Gastrocnemius medialis (tissue), 4 donors: Measurements from ENCODE around the gene PYGL. TPM values are rescaled to one million over a fixed set of nuclear protein-coding genes. Genes with fewer than 3 reads are reported as not detected.

ENCODE experiments used
- ATAC-seq, 2 donors: fragments of 150-250 bp; one replicate each; pipeline ENCODE4 v1.9.1; 2016
- DNase-seq, 2 donors: peaks; one replicate each; pipeline ENCODE4 v3.0.0-alpha.2; 2019
- H3K27ac ChIP-seq, 4 donors: fragments of 200-600 bp; sonication (generic); 1 replicate in 1 of 4; 2 replicates in 3 of 4; pipeline ENCODE4 v1.5.1; 2016 to 2018; ENCODE audit warnings: mild to moderate bottlenecking in 2 of 4, moderate library complexity in 1 of 4
- H3K27me3 ChIP-seq, 3 donors: fragments of 200-600 bp; sonication (generic) in 2 of 3; 1 replicate in 1 of 3; 2 replicates in 2 of 3; pipeline versions ENCODE4 v1.5.1 to v1.6.0; 2016 to 2019; ENCODE audit warnings: mild to moderate bottlenecking in 1 of 3, moderate library complexity in 1 of 3
- H3K36me3 ChIP-seq, 2 donors: fragments of 200-600 bp; sonication (generic) in 1 of 2; one replicate each; pipeline ENCODE4 v1.5.1; 2017 to 2018
- H3K4me1 ChIP-seq, 2 donors: fragments of 200-600 bp; sonication (generic) in 1 of 2; one replicate each; pipeline ENCODE4 v1.5.1; 2016 to 2017; ENCODE audit warnings: mild to moderate bottlenecking in 2 of 2
- H3K4me3 ChIP-seq, 4 donors: fragments of 200-600 bp; sonication (generic) in 3 of 4; 1 replicate in 1 of 4; 2 replicates in 3 of 4; pipeline ENCODE4 v1.5.1; 2016 to 2019; ENCODE audit warnings: mild to moderate bottlenecking in 2 of 4
- H3K9me3 ChIP-seq, 3 donors: fragments of 200-600 bp; sonication (generic) in 2 of 3; 1 replicate in 1 of 3; 2 replicates in 2 of 3; pipeline ENCODE4 v1.5.1; 2016 to 2019
- POLR2A ChIP-seq, 2 donors: fragments of 450-650 bp; IDR thresholded peaks; one replicate each; pipeline ENCODE4 v1.6.1; 2017; ENCODE audit warnings: antibody characterized with exemption in 2 of 2, mild to moderate bottlenecking in 2 of 2, moderate library complexity in 2 of 2
- in situ Hi-C, 4 donors: fragments of 200-750 bp; cut with MboI; loops; one replicate each; pipeline versions ENCODE4 v1.15.0 to v1.8.0; 2017; ENCODE audit warnings: low sequenced_read_pairs in 4 of 4
- intact Hi-C: fragments of 100-400 bp; cut with DNase I; formaldehyde crosslinking; loops from one replicate; pipeline ENCODE4 v1.15.1; 2023; ENCODE audit warnings: low total_unique reads
- total RNA-seq, 4 donors: library from RNA; depleted of rRNA; stranded (reverse); fragments of >200 nt; gene quantifications; one replicate each; pipeline versions ENCODE4 v1.1.0 to v1.2.3, GENCODE V29; 2016
- TF ChIP-seq, protein P1 (sequence below), 5 experiments: fragments of 450-650 bp in 3 of 5; fragments of 200-600 bp in 2 of 5; sonication (generic) in 2 of 5; IDR thresholded peaks in 4 of 5; conservative IDR thresholded peaks in 1 of 5; 1 replicate in 4 of 5; 2 replicates in 1 of 5; pipeline ENCODE4 v1.5.1; 2016 to 2019; ENCODE audit warnings: antibody characterized with exemption in 5 of 5, mild to moderate bottlenecking in 3 of 5, moderate library complexity in 3 of 5

PYGL gene
- total RNA-seq, 4 donors from 2014 or later, result 4.8 to 8.6 (median 6.4) TPM

GRCh38 chr14:50972734-50973133, 28.5 kb upstream of the PYGL start:
- in situ Hi-C loops, result loop anchor here in 3 of 4 donors (25.0 kb wide), 3 partner anchors 240 to 815 kb away; partner anchors contain the start of gene TMX1 (in 1 of the 3)
- Histone ChIP-seq H3K36me3 (no peaks in the 10 kb centered on the region), H3K27ac (no peak overlapping the region), H3K27me3 (no peaks in the 10 kb centered on the region), H3K4me1 (peaks cover 17 to 21% of the 10 kb centered on the region in 2 donors), H3K4me3 (no peak overlapping the region), H3K9me3 (no peaks in the 10 kb centered on the region)
- no peak for DNase-seq
- intact Hi-C loops, result no loop called here
- no peak for TF ChIP-seq POLR2A (IDR thresholded peaks at IDR 0.05)
- TF ChIP-seq, protein P1, sequence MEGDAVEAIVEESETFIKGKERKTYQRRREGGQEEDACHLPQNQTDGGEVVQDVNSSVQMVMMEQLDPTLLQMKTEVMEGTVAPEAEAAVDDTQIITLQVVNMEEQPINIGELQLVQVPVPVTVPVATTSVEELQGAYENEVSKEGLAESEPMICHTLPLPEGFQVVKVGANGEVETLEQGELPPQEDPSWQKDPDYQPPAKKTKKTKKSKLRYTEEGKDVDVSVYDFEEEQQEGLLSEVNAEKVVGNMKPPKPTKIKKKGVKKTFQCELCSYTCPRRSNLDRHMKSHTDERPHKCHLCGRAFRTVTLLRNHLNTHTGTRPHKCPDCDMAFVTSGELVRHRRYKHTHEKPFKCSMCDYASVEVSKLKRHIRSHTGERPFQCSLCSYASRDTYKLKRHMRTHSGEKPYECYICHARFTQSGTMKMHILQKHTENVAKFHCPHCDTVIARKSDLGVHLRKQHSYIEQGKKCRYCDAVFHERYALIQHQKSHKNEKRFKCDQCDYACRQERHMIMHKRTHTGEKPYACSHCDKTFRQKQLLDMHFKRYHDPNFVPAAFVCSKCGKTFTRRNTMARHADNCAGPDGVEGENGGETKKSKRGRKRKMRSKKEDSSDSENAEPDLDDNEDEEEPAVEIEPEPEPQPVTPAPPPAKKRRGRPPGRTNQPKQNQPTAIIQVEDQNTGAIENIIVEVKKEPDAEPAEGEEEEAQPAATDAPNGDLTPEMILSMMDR (IDR thresholded peaks at IDR 0.05 in 4 of 5, conservative IDR thresholded peaks at IDR 0.05 in 1 of 5), result no peak
- ATAC-seq, result no peak

- intact Hi-C loops (no loop called here), in situ Hi-C loops (loop anchor here in 3 of 4 donors (25.0 kb wide), 3 partner anchors 241 to 816 kb away; partner anchors contain the start of gene TMX1 (in 1 of the 3))
- DNase-seq (no peak), ATAC-seq (no peak)
- no peaks in the 10 kb centered on the region for H3K36me3 ChIP-seq
- H3K4me1 ChIP-seq, result peaks cover 17 to 18% of the 10 kb centered on the region in 2 donors
- no peaks in the 10 kb centered on the region for H3K27me3 ChIP-seq
- no peak overlapping the region for H3K27ac ChIP-seq
- H3K9me3 ChIP-seq, result no peaks in the 10 kb centered on the region
- TF ChIP-seq, protein P1 (IDR thresholded peaks at IDR 0.05 in 4 of 5, conservative IDR thresholded peaks at IDR 0.05 in 1 of 5), result no peak
- no peak for TF ChIP-seq POLR2A (IDR thresholded peaks at IDR 0.05)
- H3K4me3 ChIP-seq, result no peak overlapping the region
Observed at GRCh38 chr14:50970886-50971781, 26.9 kb upstream of the PYGL start.

- Histone ChIP-seq H3K9me3 (no peaks in the 10 kb centered on the region), H3K4me3 (no peak overlapping the region), H3K27me3 (no peaks in the 10 kb centered on the region), H3K36me3 (no peaks in the 10 kb centered on the region), H3K27ac (no peak overlapping the region), H3K4me1 (peaks cover 0 to 1% of the 10 kb centered on the region in 2 donors)
- TF ChIP-seq, protein P1 (IDR thresholded peaks at IDR 0.05 in 4 of 5, conservative IDR thresholded peaks at IDR 0.05 in 1 of 5), result no peak
- TF ChIP-seq POLR2A (IDR thresholded peaks at IDR 0.05), result no peak
- intact Hi-C loops, result no loop called here
- ATAC-seq (no peak), DNase-seq (no peak)
- in situ Hi-C loops, result loop anchor here in 3 of 4 donors (10.0 to 25.0 kb wide), 4 partner anchors 245 to 820 kb away; partner anchors contain the start of gene TMX1 (in 1 of the 3)
Observed at GRCh38 chr14:50967790-50968189, 23.5 kb upstream of the PYGL start.

GRCh38 chr14:50967103-50967502, 22.8 kb upstream of the PYGL start:
- intact Hi-C loops, result no loop called here
- no peak for DNase-seq

More at GRCh38 chr14:50967103-50967502, 22.8 kb upstream of the PYGL start:
- TF ChIP-seq POLR2A (IDR thresholded peaks at IDR 0.05), result no peak
- TF ChIP-seq, protein P1 (IDR thresholded peaks at IDR 0.05 in 4 of 5, conservative IDR thresholded peaks at IDR 0.05 in 1 of 5), result no peak
- no peaks in the 10 kb centered on the region for H3K4me1 ChIP-seq
- H3K4me3 ChIP-seq, result no peak overlapping the region
- ATAC-seq, result no peak
- no peaks in the 10 kb centered on the region for H3K9me3 ChIP-seq
- no peak overlapping the region for H3K27ac ChIP-seq
- no peaks in the 10 kb centered on the region for H3K27me3 ChIP-seq
- in situ Hi-C loops, result loop anchor here in 3 of 4 donors (10.0 to 25.0 kb wide), 4 partner anchors 245 to 820 kb away; partner anchors contain the start of gene TMX1 (in 1 of the 3)
- no peaks in the 10 kb centered on the region for H3K36me3 ChIP-seq
